ENCODE results near the gene GPR135. TPM values are rescaled to one million over a fixed set of nuclear protein-coding genes. Genes with fewer than 3 reads are reported as not detected.

GPR135 gene
- total RNA-seq, 3 donors from 2014 or later (not counting 1 experiment from before 2014, with no cell fraction given), result 1.3 to 1.8 (median 1.8) TPM

- Mint-ChIP-seq H3K4me1 (peaks cover 7 to 14% of the 10 kb centered on the region in 2 donors), H3K9me3 (no peaks in the 10 kb centered on the region), H3K4me3 (no peak overlapping the region), H3K27ac (no peak overlapping the region), H3K27me3 (ENCODE audit: low read depth in 2 of 2) (peaks cover 6 to 9% of the 10 kb centered on the region in 2 donors), H3K36me3 (no peaks in the 10 kb centered on the region)
- 100% methylated on average over 1 of the region's 1 CpG for WGBS (ENCODE audit: insufficient coverage)
- H3K4me3 ChIP-seq (ENCODE audit: low read length), result no peak overlapping the region
- peaks cover 11% of the 10 kb centered on the region for H3K4me1 ChIP-seq (ENCODE audit: control insufficient read depth, insufficient read depth, low read length)
- H3K9me3 ChIP-seq (ENCODE audit: control insufficient read depth, insufficient read depth, low read length), result no peaks in the 10 kb centered on the region
- TF ChIP-seq CTCF (IDR thresholded peaks at IDR 0.05), result no peak
- peaks cover 6% of the 10 kb centered on the region for H3K27me3 ChIP-seq (ENCODE audit: control insufficient read depth, insufficient read depth, low read length)
- ATAC-seq, result no peak
- intact Hi-C loops (cut with micrococcal nuclease), result no loop called here
- DNase-seq, result no peak
- H3K27ac ChIP-seq (ENCODE audit: low read length), result no peak overlapping the region
- H3K36me3 ChIP-seq (ENCODE audit: control insufficient read depth, insufficient read depth, low read length), result no peaks in the 10 kb centered on the region
Measured at GRCh38 chr14:59460378-59460777, 4.8 kb downstream of the GPR135 start.

- Histone ChIP-seq H3K9me3 (ENCODE audit: control insufficient read depth, insufficient read depth, low read length) (no peaks in the 10 kb centered on the region), H3K4me3 (ENCODE audit: low read length) (no peak overlapping the region), H3K27me3 (ENCODE audit: control insufficient read depth, insufficient read depth, low read length) (peaks cover 6% of the 10 kb centered on the region), H3K27ac (ENCODE audit: low read length) (no peak overlapping the region), H3K4me1 (ENCODE audit: control insufficient read depth, insufficient read depth, low read length) (peaks cover under 1% of the 10 kb centered on the region), H3K36me3 (ENCODE audit: control insufficient read depth, insufficient read depth, low read length) (no peaks in the 10 kb centered on the region)
- 93% methylated on average over 2 of the region's 2 CpGs for WGBS (ENCODE audit: insufficient coverage)
- DNase-seq (no peak), ATAC-seq (no peak)
- H3K36me3 Mint-ChIP-seq, result no peaks in the 10 kb centered on the region
- no peak for TF ChIP-seq CTCF (IDR thresholded peaks at IDR 0.05)
- peaks cover 0 to 2% of the 10 kb centered on the region in 2 donors for H3K4me1 Mint-ChIP-seq
- intact Hi-C loops (cut with micrococcal nuclease), result no loop called here
- no peak overlapping the region for H3K4me3 Mint-ChIP-seq
- peaks cover 6 to 9% of the 10 kb centered on the region in 2 donors for H3K27me3 Mint-ChIP-seq (ENCODE audit: low read depth in 2 of 2)
- no peak overlapping the region for H3K27ac Mint-ChIP-seq
- no peaks in the 10 kb centered on the region for H3K9me3 Mint-ChIP-seq
Measured at GRCh38 chr14:59458486-59458885, 6.7 kb downstream of the GPR135 start.

- Histone ChIP-seq H3K4me3 (ENCODE audit: low read length) (no peak overlapping the region), H3K9me3 (ENCODE audit: control insufficient read depth, insufficient read depth, low read length) (no peaks in the 10 kb centered on the region), H3K27me3 (ENCODE audit: control insufficient read depth, insufficient read depth, low read length) (no peaks in the 10 kb centered on the region), H3K4me1 (ENCODE audit: control insufficient read depth, insufficient read depth, low read length) (no peaks in the 10 kb centered on the region), H3K27ac (ENCODE audit: low read length) (no peak overlapping the region), H3K36me3 (ENCODE audit: control insufficient read depth, insufficient read depth, low read length) (no peaks in the 10 kb centered on the region)
- DNase-seq (no peak), ATAC-seq (no peak)
- intact Hi-C loops (cut with micrococcal nuclease), result no loop called here
- H3K4me3 Mint-ChIP-seq, result no peak overlapping the region
- H3K36me3 Mint-ChIP-seq, result no peaks in the 10 kb centered on the region
- H3K9me3 Mint-ChIP-seq, result no peaks in the 10 kb centered on the region
- no peak overlapping the region for H3K27ac Mint-ChIP-seq
- TF ChIP-seq CTCF (IDR thresholded peaks at IDR 0.05), result no peak
- no peaks in the 10 kb centered on the region for H3K4me1 Mint-ChIP-seq
- peaks cover 0 to 2% of the 10 kb centered on the region in 2 donors for H3K27me3 Mint-ChIP-seq (ENCODE audit: low read depth in 2 of 2)
- no CpG with 5 or more reads among the region's 1 CpG for WGBS (ENCODE audit: insufficient coverage)
Measured at GRCh38 chr14:59455411-59455810, 9.8 kb downstream of the GPR135 start.

- Mint-ChIP-seq H3K36me3 (no peaks in the 10 kb centered on the region), H3K4me3 (no peak overlapping the region), H3K9me3 (no peaks in the 10 kb centered on the region), H3K4me1 (no peaks in the 10 kb centered on the region), H3K27ac (no peak overlapping the region), H3K27me3 (ENCODE audit: low read depth in 2 of 2) (no peaks in the 10 kb centered on the region)
- Histone ChIP-seq H3K4me3 (ENCODE audit: low read length) (no peak overlapping the region), H3K9me3 (ENCODE audit: control insufficient read depth, insufficient read depth, low read length) (no peaks in the 10 kb centered on the region), H3K36me3 (ENCODE audit: control insufficient read depth, insufficient read depth, low read length) (no peaks in the 10 kb centered on the region), H3K4me1 (ENCODE audit: control insufficient read depth, insufficient read depth, low read length) (no peaks in the 10 kb centered on the region), H3K27me3 (ENCODE audit: control insufficient read depth, insufficient read depth, low read length) (no peaks in the 10 kb centered on the region), H3K27ac (ENCODE audit: low read length) (no peak overlapping the region)
- TF ChIP-seq CTCF (IDR thresholded peaks at IDR 0.05), result no peak
- intact Hi-C loops (cut with micrococcal nuclease), result no loop called here
- no peak for DNase-seq
- 44% methylated on average over 2 of the region's 2 CpGs for WGBS (ENCODE audit: insufficient coverage)
- ATAC-seq, result no peak
Measured at GRCh38 chr14:59454139-59454538, 11.0 kb downstream of the GPR135 start.

All from natural killer cell (primary cell).